ENCODE results near the gene CCDC158. TPM values are rescaled to one million over a fixed set of nuclear protein-coding genes. Genes with fewer than 3 reads are reported as not detected.
"Not testable (repeated sequence)": the region's sequence is repeated elsewhere in the genome, so short reads cannot be mapped to it uniquely, and the experiment has no call there.

CCDC158 gene
- total RNA-seq, 2 donors from 2014 or later: not detected

DNA sequence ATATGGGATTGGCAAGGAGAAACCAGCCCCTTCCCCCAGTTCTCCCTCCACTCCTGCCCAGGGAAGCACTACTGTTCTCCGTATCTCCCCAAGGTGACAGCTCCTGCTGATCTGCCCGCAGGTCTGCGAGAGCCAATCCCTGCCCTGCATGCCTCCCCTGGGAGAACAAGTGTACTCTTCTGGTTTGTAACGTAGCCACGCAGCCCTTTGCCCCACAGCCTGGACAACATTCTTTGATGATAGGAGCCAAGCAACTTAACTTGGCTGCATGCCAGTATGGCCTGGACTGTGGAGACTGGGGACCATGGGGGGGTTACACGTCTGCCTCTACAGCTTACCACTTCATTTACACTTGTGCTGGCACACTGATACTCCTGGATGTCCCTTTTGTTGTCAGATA lies 112.4 kb downstream of the CCDC158 start:
- no peak overlapping the region for H3K27ac Mint-ChIP-seq

DNA sequence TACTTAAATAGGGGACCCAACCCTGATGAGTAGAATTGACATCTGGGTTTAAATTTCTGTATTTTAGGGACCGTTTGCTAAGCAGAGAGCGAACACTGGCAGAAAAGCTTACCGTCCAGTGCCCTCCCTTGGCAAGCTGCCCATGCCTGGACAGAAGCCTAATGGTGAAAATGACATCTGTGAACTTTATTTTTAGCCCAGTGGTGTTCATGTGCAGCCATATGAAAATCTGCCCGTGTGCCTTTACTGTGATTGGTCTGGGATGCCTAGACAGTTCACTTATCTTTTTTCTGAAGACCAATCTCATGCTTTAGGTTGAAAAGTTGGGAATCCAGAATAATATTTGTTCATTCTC lies 113.3 kb downstream of the CCDC158 start:
- DNase-seq (ENCODE audit: low spot score in 2 of 2) (no peak), ATAC-seq (no peak)
- Mint-ChIP-seq H3K27ac (no peak overlapping the region), H3K36me3 (no peaks in the 10 kb centered on the region), H3K9me3 (no peaks in the 10 kb centered on the region)

More for the DNA sequence above, 112.4 kb downstream of the CCDC158 start:
- DNase-seq (ENCODE audit: low spot score in 2 of 2) (no peak), ATAC-seq (no peak)
- Mint-ChIP-seq H3K36me3 (no peaks in the 10 kb centered on the region), H3K9me3 (no peaks in the 10 kb centered on the region)

DNA sequence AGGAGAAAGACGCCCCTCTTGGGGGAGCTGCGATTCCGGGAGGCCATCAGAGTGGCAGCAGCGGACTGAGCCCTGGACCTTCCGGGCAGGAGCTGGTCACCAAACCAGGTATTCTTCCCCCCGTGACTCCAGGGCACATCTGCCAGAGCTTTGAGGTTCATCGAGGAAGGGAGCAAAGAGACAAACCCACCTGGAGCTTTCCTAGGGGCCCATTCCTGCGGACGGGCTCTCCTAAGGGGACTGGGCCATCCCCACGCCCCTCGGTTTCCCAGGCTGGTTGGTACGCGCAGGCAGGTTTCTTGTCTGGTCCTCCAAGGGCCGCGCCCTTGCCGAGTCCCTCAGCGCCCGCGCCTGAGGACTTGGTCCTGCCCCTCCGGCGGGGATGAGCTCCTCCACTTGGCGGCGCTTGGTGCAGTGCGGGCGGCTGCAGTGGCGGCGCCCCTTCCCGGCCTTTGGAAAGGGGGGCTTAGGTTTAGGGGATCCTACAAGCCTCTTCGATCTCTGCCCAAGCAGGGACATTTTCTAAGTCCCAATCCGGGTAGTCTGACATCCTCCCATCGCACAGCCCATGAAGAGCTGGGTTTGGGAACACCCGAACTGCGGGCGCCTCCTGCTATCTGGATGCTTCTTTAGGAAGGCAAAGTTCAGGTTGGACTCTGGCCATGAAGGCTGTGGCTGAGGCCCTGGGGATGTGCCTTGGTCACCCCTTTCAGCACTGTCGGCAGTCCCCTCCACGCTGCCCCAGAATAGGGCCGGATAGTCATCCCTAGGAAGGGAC lies 113.9 kb downstream of the CCDC158 start:
- Mint-ChIP-seq H3K9me3 (no peaks in the 10 kb centered on the region), H3K36me3 (no peaks in the 10 kb centered on the region), H3K27ac (peak overlapping the region in 1 of 2 donors; percentile 70)
- ATAC-seq (no peak), DNase-seq (ENCODE audit: low spot score in 2 of 2) (peak in 1 of 2 donors; percentile 25)

DNA sequence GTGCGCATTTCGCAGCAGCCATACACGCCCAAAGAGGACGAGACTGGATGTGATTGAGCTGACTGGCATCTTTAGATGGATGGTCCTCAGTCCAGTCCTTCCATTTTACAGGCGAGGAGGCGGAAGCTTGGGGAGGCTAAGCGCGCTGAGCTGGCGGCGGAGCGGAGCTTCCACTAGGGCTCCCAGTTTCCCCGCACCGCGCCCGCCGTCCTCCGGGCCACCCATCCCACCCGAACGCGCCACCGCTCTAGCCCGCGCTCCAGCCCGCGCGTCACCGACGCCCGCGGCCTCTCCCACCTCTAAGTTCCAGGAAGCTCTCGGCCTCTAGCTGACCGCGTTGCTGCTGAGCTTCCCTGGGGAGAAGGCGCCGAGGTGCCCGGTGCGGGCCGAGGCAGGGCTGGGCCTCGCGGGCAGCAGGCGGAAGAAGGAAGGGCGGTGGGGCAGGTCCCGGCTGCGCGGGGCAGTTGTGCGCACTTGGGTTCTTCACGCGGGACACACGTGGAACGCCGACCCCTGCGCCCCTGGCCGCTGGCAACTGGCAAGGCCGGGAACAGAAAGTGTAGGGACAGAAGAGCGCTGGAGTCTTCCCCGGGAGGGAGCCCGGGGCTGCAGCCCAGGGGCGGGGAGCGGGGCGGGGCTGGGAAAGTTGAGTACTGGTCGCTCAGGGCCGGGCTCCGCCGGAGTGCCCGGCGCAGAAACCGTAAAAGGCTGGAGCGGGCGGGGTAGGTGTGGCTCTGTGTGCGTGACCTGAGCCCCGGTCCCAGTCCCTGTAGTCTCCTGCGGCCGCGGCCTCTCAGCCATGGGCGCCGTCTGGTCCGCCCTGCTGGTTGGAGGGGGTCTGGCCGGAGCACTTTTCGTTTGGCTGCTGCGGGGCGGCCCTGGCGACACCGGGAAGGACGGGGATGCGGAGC lies 114.7 kb downstream of the CCDC158 start, which contains the start of gene STBD1:
Gene STBD1 (plus strand): TSS at position 763 of the 911 bp plus-strand sequence. CDS start 37 bp downstream, at position 800.
- DNase-seq (ENCODE audit: low spot score in 2 of 2): peak; percentile 32 to 63
- Mint-ChIP-seq H3K27ac (peak within 1 kb of the TSS in 1 of 2 donors; percentile 70), H3K9me3 (no peaks in the 10 kb centered on the region), H3K36me3 (no peaks in the 10 kb centered on the region)
- peak; percentile 24 to 68 for ATAC-seq

DNA sequence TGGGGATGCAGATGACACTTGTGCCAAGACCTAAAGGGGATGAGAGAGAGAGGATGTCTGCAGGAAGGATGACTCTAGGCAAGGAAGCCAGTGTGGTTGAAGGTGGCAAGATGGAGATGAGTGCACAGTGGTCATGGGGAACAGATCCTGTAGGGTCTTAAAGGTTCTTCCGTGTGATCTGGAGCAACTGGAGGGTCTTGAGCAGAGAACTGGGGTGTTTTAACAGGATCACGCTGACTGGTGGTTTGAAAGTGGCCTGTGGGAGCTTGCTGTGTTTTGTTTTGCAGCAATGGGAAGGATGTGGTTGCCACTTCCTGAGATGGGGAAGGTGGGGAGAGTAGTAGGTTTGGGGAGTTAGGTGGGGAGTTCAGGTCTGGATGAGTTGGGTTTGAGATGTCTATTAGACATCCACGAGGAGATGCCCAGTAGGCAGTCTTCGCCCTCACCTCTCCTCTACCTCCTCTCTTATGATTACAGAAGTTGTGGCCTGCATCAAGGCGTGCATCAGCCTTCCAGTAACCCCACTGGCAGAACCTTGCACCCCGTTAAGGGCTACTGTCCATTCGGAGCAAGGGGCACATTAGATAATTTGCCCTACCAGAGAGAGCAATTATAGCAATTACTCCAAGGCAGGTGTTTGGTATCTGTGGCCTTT lies 115.8 kb downstream of the CCDC158 start:
- peaks cover 0 to 4% of the 10 kb centered on the region in 2 donors for H3K36me3 Mint-ChIP-seq
- peaks cover 0 to 4% of the 10 kb centered on the region in 2 donors for H3K9me3 Mint-ChIP-seq
- H3K27ac Mint-ChIP-seq: no peak overlapping the region
- ATAC-seq: peak; percentile 59
- DNase-seq (ENCODE audit: low spot score in 2 of 2): peak in 1 of 2 donors; percentile 23

DNA sequence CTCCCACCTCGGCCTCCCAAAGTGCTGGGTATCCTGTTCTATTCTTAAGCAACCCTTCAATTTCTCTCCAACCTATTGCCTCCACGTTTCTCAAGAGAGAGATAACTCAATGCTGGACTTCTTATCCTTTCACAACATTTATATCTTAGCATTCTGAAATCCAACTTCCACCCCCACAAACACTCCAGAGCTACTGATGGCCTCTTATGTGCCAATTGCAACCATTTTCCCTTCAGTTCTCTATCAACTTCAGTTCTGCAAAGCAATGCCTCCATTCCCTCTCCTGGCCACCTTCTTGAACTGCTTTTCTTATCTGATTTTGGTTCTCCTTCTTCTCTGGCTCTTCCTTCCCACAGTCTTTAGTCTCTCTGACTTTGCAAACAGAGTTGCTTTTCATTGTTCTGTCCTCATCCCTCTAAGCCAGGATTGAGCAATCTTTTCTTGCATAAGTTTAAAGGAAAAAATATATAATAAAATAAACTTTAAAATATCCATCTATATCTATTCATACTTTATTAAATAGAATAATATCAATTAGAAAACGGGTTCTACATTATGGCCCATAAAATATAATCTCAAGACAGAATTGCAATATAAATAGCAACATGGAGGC lies 118.0 kb downstream of the CCDC158 start:
- Mint-ChIP-seq H3K27ac (no peak overlapping the region), H3K36me3 (peaks cover 6 to 19% of the 10 kb centered on the region in 2 donors), H3K9me3 (peaks cover 5 to 13% of the 10 kb centered on the region in 2 donors)
- ATAC-seq (no peak), DNase-seq (ENCODE audit: low spot score in 2 of 2) (no peak)

DNA sequence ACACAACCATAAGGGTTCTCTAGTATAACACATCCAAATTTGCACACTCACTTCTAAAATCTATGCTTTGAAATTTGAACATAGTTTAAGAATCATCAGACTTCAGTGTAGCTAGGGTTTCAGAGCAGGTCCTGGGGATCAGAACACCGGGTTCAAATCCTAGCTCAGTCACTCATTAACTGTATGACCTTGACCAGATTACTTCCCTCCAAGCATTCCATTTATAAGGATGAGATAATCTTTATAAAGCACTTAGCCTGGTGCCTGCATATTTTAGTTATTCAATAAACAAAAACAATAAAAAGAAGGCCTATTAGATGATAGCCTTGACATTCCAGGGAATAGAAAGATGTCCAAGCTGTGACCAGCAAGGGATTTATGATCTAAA lies 119.2 kb downstream of the CCDC158 start:
- peaks cover 9 to 13% of the 10 kb centered on the region in 2 donors for H3K9me3 Mint-ChIP-seq
- ATAC-seq (no peak), DNase-seq (ENCODE audit: low spot score in 2 of 2) (no peak)
- peaks cover 6 to 22% of the 10 kb centered on the region in 2 donors for H3K36me3 Mint-ChIP-seq
- H3K27ac Mint-ChIP-seq: no peak overlapping the region

DNA sequence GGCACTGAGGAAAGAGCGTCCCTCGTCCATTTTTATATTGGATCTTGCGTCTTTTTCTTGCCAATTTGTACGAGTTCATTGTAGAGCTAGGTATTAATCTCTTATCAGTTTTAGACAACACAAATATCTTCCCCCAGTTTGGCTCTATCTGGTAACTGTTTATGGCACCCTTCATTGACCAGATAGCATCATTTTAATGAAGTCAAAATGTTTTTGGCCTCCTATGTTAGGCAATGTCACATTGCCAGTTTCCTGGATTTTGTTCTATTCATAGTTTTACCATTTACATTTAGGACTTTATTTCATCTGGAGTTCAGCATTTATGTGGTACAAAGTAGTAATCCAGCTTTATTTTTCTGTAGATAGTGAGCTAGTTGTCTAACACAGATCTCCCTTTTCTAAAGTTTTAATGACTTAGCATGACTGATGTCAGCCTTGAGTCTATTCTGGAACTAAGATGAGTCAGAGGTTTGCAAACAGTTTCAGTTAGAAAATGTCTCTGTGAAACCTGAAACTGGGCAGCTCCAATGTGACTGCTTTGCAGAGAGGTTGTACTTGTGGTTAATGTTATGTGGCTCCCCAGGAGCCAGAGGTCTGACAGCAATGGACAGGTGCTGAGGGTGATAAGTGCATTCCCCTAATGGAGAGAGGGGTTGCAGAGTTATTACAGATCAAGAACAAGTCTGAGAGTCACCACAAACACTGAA lies 119.7 kb downstream of the CCDC158 start:
- peak; percentile 83 to 90 for ATAC-seq
- peak in 1 of 2 donors; percentile 54 for DNase-seq (ENCODE audit: low spot score in 2 of 2)
- Mint-ChIP-seq H3K36me3 (peaks cover 9 to 27% of the 10 kb centered on the region in 2 donors), H3K27ac (no peak overlapping the region), H3K9me3 (peaks cover 12 to 13% of the 10 kb centered on the region in 2 donors)

DNA sequence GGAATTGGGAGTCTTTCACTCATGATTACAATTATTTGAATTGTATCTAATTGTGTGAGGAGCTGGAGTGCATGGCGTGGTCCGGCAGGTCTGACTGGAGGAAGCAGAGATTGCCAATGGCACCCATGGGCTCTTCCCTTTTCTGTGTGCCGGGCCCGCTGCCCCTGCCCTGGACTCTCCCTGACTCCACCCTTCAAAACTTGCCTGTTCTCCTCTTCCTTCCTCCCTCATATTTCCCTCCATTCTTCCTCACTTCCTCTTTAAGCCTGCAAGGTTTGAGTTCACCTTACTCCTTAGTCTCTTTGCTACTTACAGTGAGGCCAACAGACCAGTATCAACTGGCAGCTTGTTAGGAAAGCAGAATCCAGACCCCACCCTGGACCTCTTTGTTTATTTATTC lies 120.9 kb downstream of the CCDC158 start:
- Mint-ChIP-seq H3K36me3 (peaks cover 14 to 34% of the 10 kb centered on the region in 2 donors), H3K9me3 (peaks cover 13 to 16% of the 10 kb centered on the region in 2 donors), H3K27ac (no peak overlapping the region)
- ATAC-seq: no peak
- DNase-seq (ENCODE audit: low spot score in 2 of 2): no peak

DNA sequence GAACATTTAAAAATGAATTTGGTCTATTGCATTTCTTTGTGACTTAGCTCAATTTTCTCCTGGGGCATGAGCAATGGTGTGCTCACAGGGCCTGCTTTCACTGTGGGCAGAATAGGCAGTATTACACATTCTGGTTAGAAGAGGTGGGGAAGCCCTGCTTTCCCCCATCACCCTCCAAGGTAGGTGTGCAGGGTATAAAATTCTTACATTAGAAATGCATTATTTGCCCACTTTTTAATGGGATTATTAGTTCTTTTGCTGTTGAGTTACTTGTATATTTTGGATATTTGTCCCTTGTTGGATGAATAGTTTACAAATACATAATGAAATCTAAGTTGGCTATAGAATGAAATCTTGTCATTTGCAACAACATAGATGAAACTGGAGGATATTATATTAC lies 122.7 kb downstream of the CCDC158 start:
- ATAC-seq: no peak
- Mint-ChIP-seq H3K27ac (no peak overlapping the region), H3K36me3 (peaks cover 14 to 34% of the 10 kb centered on the region in 2 donors), H3K9me3 (peaks cover 16 to 18% of the 10 kb centered on the region in 2 donors)
- no peak for DNase-seq (ENCODE audit: low spot score in 2 of 2)

DNA sequence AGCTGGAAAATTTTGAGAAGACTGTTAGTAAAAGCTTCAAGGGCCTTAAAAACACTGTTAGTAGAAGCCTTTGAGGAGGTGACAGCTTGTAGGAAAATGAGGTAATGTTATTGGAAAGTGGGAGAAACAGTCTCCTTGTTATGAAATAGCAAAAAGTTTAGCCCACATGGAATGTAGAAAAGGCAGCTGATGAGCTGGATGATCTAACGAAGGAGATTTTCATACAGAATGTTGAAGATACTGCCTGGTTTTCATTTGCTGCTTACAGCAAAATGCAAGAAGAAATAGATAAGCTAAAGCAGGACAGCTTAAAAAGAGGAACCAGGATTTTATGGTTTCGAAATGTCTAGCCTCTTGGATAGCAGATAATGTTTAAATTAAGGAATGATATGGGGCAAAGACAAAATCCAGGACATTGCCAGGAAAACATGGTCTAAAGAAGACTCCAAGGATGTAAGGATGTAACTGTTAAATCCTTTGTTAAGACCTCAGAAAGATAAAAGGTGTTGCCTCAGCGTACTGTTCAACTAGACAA lies 124.6 kb downstream of the CCDC158 start:
- DNase-seq (ENCODE audit: low spot score in 2 of 2) (no peak), ATAC-seq (no peak)
- peaks cover 14 to 34% of the 10 kb centered on the region in 2 donors for H3K36me3 Mint-ChIP-seq
- no peak overlapping the region for H3K27ac Mint-ChIP-seq
- H3K9me3 Mint-ChIP-seq: peaks cover 16 to 18% of the 10 kb centered on the region in 2 donors

DNA sequence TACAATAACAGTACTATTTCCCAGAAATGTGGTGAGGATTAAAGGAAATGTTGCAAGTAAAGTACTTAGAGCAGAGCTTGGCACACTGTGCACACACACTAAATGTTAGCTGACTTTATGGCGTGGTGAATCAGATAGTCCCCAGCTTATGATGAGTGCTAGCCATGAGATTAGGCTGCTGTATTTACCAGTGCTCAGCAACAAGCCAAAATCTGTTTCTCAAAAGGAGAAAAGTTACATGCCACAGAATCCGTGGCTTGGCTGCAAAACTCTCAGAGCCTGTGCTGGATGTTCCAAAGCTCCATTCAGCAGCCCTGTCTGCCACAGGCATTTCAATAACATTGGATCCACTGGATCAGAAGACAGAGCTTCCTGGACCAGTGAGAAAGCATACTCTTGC lies 127.2 kb downstream of the CCDC158 start:
- DNase-seq (ENCODE audit: low spot score in 2 of 2) (no peak), ATAC-seq (no peak)
- Mint-ChIP-seq H3K36me3 (peaks cover 14 to 22% of the 10 kb centered on the region in 2 donors), H3K9me3 (peaks cover 16% of the 10 kb centered on the region in 2 donors), H3K27ac (no peak overlapping the region)

DNA sequence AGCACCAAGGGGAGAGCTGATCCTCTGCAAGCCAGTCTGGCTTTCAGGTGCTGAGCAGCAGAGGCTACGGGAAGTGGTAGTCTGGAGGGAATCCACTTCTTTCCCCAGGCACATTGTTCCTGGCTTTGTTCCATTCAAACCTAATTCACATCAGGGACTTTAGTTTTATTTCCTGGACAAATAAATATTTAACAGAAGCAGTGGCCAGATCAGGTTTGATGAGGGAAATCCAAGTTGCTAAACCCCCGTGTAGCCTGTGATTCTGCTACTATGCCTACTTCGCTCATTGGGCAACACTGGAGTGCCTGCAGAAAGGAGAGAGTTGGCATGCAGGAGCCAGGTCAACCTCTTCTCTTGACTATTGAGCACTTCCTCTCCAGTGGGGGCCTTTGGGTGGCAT lies 128.2 kb downstream of the CCDC158 start:
- ATAC-seq: no peak
- DNase-seq (ENCODE audit: low spot score in 2 of 2): no peak
- H3K9me3 Mint-ChIP-seq: peaks cover 9 to 11% of the 10 kb centered on the region in 2 donors
- no peak overlapping the region for H3K27ac Mint-ChIP-seq
- H3K36me3 Mint-ChIP-seq: peaks cover 8 to 15% of the 10 kb centered on the region in 2 donors

DNA sequence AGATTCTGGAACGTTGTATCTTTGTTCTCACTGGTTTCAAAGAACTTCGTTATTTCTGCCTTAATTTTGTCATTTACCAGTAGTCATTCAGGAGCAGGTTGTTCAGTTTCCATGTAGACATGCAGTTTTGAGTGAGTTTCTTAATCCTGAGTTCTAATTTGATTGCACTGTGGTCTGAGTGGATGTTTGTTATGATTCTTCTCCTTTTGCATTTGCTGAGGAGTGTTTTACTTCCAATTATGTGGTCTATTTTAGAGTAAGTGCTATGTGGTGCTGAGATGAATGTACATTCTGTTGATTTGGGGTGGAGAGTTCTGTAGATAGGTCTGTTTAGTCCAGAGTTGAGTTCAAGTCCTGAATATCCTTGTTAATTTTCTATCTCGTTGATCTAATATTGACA lies 133.1 kb downstream of the CCDC158 start:
- not testable (repeated sequence) for H3K27ac Mint-ChIP-seq; H3K36me3 Mint-ChIP-seq; H3K9me3 Mint-ChIP-seq; DNase-seq (ENCODE audit: low spot score in 2 of 2); ATAC-seq

DNA sequence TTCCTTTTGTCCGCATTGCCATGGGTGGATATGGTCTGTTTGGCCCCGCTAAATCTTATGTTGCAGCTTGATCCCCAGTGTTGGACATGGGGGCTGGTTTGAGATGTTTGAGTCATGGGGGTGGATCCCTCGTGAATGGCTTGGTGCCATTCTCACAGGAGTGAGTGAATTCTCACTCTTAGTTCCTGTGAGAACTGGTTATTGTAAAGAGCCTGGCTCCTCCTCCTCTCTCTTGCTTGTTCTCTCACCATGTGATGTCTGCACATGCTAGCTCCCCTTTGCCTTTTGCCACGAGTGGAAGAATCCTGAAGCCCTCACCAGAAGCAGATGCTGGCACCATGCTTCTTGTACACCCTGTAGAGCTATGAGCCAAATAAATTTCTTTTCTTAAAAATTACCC lies 137.0 kb downstream of the CCDC158 start:
- H3K36me3 Mint-ChIP-seq: no peaks in the 10 kb centered on the region
- ATAC-seq (no peak), DNase-seq (ENCODE audit: low spot score in 2 of 2) (no peak)
- no peaks in the 10 kb centered on the region for H3K9me3 Mint-ChIP-seq
- H3K27ac Mint-ChIP-seq: no peak overlapping the region
